Naive thymus-derived CD4-positive, alpha-beta T cell (primary cell): ENCODE results near the gene ANKH. TPM values are rescaled to one million over a fixed set of nuclear protein-coding genes. Genes with fewer than 3 reads are reported as not detected.
A peak's percentile ranks its signal among the peaks of the same experiment; 100 is the strongest.

Experiments used
- ATAC-seq: fragments of 150-1000 bp; cut with Tn5 transposase; 2 replicates; pipeline ENCODE4 v1.10.0; 2021; ENCODE audit warnings: mild to moderate bottlenecking, moderate library complexity
- CTCF ChIA-PET: fragments of 350-600 bp; sonication (Branson Sonifier 250); formaldehyde crosslinking; loops from one replicate; lab custom pipeline; 2021; ENCODE audit warnings: antibody characterized with exemption; lab: Charles Lee
- POLR2A ChIA-PET: fragments of 350-600 bp; sonication (Branson Sonifier 250); formaldehyde crosslinking; loops from one replicate; lab custom pipeline; 2021; ENCODE audit warnings: antibody characterized with exemption, inconsistent platforms; lab: Charles Lee
- DNase-seq, 9 donors: peaks; one replicate each; pipeline versions ENCODE4 v3.0.0 to v3.0.0-alpha.2; 2020 to 2022; ENCODE audit warnings: mixed read lengths in 1 of 9
- H3K27ac ChIP-seq: one replicate; pipeline ENCODE4 v1.7.0; 2013; ENCODE audit warnings: mild to moderate bottlenecking, low read depth, low read length, moderate library complexity
- H3K27me3 ChIP-seq, 2 donors: one replicate each; pipeline ENCODE4 v1.7.0; 2013; ENCODE audit warnings: low read length in 2 of 2, mild to moderate bottlenecking in 2 of 2, moderate library complexity in 2 of 2; ENCODE audit not compliant: control insufficient read depth in 2 of 2, insufficient read depth in 2 of 2
- H3K36me3 ChIP-seq, 3 experiments: 1 replicate in 2 of 3; 2 replicates in 1 of 3; pipeline ENCODE4 v1.7.0; 2013; ENCODE audit warnings: low read length in 3 of 3, mild to moderate bottlenecking in 3 of 3, moderate library complexity in 1 of 3; ENCODE audit not compliant: insufficient read depth in 3 of 3, control insufficient read depth in 2 of 3
- H3K4me1 ChIP-seq, 2 donors: one replicate each; pipeline ENCODE4 v1.7.0; 2013; ENCODE audit warnings: low read length in 2 of 2, mild to moderate bottlenecking in 2 of 2, moderate library complexity in 1 of 2; ENCODE audit not compliant: control insufficient read depth in 2 of 2, insufficient read depth in 2 of 2
- H3K4me3 ChIP-seq: 2 replicates; pipeline ENCODE4 v1.7.0; 2013; ENCODE audit warnings: mild to moderate bottlenecking, low read length
- H3K9me3 ChIP-seq, 3 experiments: 1 replicate in 2 of 3; 2 replicates in 1 of 3; pipeline ENCODE4 v1.7.0; 2013; ENCODE audit warnings: low read length in 3 of 3; ENCODE audit not compliant: control insufficient read depth in 2 of 3
- H3K27ac Mint-ChIP-seq, 9 donors: one replicate each; pipeline ENCODE4 v1.8.0; 2020 to 2022; ENCODE audit warnings: mixed read lengths in 9 of 9, mild to moderate bottlenecking in 8 of 9, moderate library complexity in 5 of 9, inconsistent platforms in 2 of 9
- H3K27me3 Mint-ChIP-seq, 5 donors: one replicate each; pipeline ENCODE4 v1.8.0; 2021 to 2022; ENCODE audit warnings: mixed read lengths in 5 of 5, mild to moderate bottlenecking in 1 of 5
- H3K36me3 Mint-ChIP-seq, 5 donors: one replicate each; pipeline ENCODE4 v1.8.0; 2020 to 2022; ENCODE audit warnings: mixed read lengths in 5 of 5, mild to moderate bottlenecking in 3 of 5, inconsistent platforms in 1 of 5
- H3K4me1 Mint-ChIP-seq, 7 donors: one replicate each; pipeline ENCODE4 v1.8.0; 2020 to 2022; ENCODE audit warnings: mixed read lengths in 7 of 7, mild to moderate bottlenecking in 3 of 7, inconsistent platforms in 1 of 7
- H3K4me3 Mint-ChIP-seq, 10 donors: one replicate each; pipeline ENCODE4 v1.8.0; 2020 to 2022; ENCODE audit warnings: mild to moderate bottlenecking in 10 of 10, mixed read lengths in 10 of 10, moderate library complexity in 6 of 10, inconsistent platforms in 2 of 10
- H3K9me3 Mint-ChIP-seq, 11 donors: one replicate each; pipeline ENCODE4 v1.8.0; 2020 to 2022; ENCODE audit warnings: mixed read lengths in 11 of 11, mild to moderate bottlenecking in 4 of 11, inconsistent platforms in 1 of 11, moderate library complexity in 1 of 11
- intact Hi-C, 2 donors: fragments of 100-400 bp; cut with micrococcal nuclease; formaldehyde crosslinking; loops; one replicate each; pipeline ENCODE4 v1.15.1; 2023
- polyA plus RNA-seq, 2 donors: library from polyadenylated mRNA; unstranded; fragments of 300-500 nt; fragmentation: Illumina TruSeq; gene quantifications; one replicate each; pipeline ENCODE4 v1.2.3, GENCODE V29; 2021
- total RNA-seq, 6 experiments: library from RNA in 5 of 6; stranded (reverse) in 5 of 6; gene quantifications; 1 replicate in 5 of 6; 2 replicates in 1 of 6; pipeline ENCODE4 v1.2.3 and lab custom pipeline; 2021 to 2026

ANKH gene
- total and polyA plus RNA-seq, 7 experiments from 2014 or later, result 35.9 to 190 (median 69.5) TPM

GRCh38 chr5:14742498-14742897, 129.1 kb downstream of the ANKH start:
- CTCF ChIA-PET, result interaction anchor here (0.6 kb wide), 2 partner anchors 59 to 97 kb away, joined by 3 to 4 read pairs; no protein-coding TSS in a partner anchor
- Mint-ChIP-seq H3K4me3 (peak overlapping the region in 4 of 10 donors; percentile 1 to 40 (median 12)), H3K4me1 (peaks cover 8 to 44% (median 34%) of the 10 kb centered on the region in 7 donors), H3K27ac (peak overlapping the region in 8 of 9 donors; percentile 29 to 91 (median 78)), H3K27me3 (no peaks in the 10 kb centered on the region), H3K36me3 (peaks cover 7 to 45% (median 13%) of the 10 kb centered on the region in 5 donors), H3K9me3 (no peaks in the 10 kb centered on the region)
- DNase-seq (no peak), ATAC-seq (no peak)
- H3K9me3 ChIP-seq, result no peaks in the 10 kb centered on the region
- H3K27me3 ChIP-seq, result no peaks in the 10 kb centered on the region
- no peak overlapping the region for H3K4me3 ChIP-seq
- POLR2A ChIA-PET, result interaction anchor here (1.4 kb wide), 1 partner anchor 127 kb away, joined by 3 read pairs; no protein-coding TSS in a partner anchor
- no peak overlapping the region for H3K27ac ChIP-seq
- intact Hi-C loops, result loop anchor here in 1 of 2 donors (5.0 kb wide), 1 partner anchor 55 kb away; no protein-coding TSS in a partner anchor
- H3K36me3 ChIP-seq, result peaks cover 0 to 76% (median 0%) of the 10 kb centered on the region in 3 experiments
- peaks cover 0 to 3% of the 10 kb centered on the region in 2 donors for H3K4me1 ChIP-seq

- intact Hi-C loops, result loop anchor here in 1 of 2 donors (5.0 kb wide), 1 partner anchor 55 kb away; no protein-coding TSS in a partner anchor
- POLR2A ChIA-PET, result no interaction called here
- Histone ChIP-seq H3K36me3 (peaks cover 0 to 75% (median 0%) of the 10 kb centered on the region in 3 experiments), H3K4me1 (peaks cover 0 to 3% of the 10 kb centered on the region in 2 donors), H3K27me3 (no peaks in the 10 kb centered on the region), H3K9me3 (no peaks in the 10 kb centered on the region), H3K27ac (no peak overlapping the region), H3K4me3 (no peak overlapping the region)
- Mint-ChIP-seq H3K4me3 (peak overlapping the region in 2 of 10 donors; percentile 1 to 3), H3K27ac (peak overlapping the region in 8 of 9 donors; percentile 29 to 91 (median 78)), H3K9me3 (no peaks in the 10 kb centered on the region), H3K36me3 (peaks cover 7 to 41% (median 13%) of the 10 kb centered on the region in 5 donors), H3K4me1 (peaks cover 8 to 44% (median 34%) of the 10 kb centered on the region in 7 donors), H3K27me3 (no peaks in the 10 kb centered on the region)
- CTCF ChIA-PET, result no interaction called here
- ATAC-seq, result peak; percentile 45
- DNase-seq, result peak in 7 of 9 donors; percentile 17 to 73 (median 47)
These were observed 129.7 kb downstream of the ANKH start for GRCh38 chr5:14741801-14742440.

GRCh38 chr5:14741131-14741530, 130.4 kb downstream of the ANKH start:
- peaks cover 8 to 44% (median 14%) of the 10 kb centered on the region in 5 donors for H3K36me3 Mint-ChIP-seq
- ChIA-PET CTCF (no interaction called here), POLR2A (no interaction called here)
- no peak for ATAC-seq
- H3K9me3 Mint-ChIP-seq, result no peaks in the 10 kb centered on the region
- no peak overlapping the region for H3K27ac ChIP-seq
- H3K4me3 Mint-ChIP-seq, result no peak overlapping the region
- H3K9me3 ChIP-seq, result no peaks in the 10 kb centered on the region
- peak overlapping the region in 8 of 9 donors; percentile 29 to 91 (median 78) for H3K27ac Mint-ChIP-seq
- DNase-seq, result no peak
- H3K4me1 Mint-ChIP-seq, result peaks cover 11 to 44% (median 34%) of the 10 kb centered on the region in 7 donors
- no peaks in the 10 kb centered on the region for H3K27me3 Mint-ChIP-seq
- no peak overlapping the region for H3K4me3 ChIP-seq
- no peaks in the 10 kb centered on the region for H3K27me3 ChIP-seq
- peaks cover 0 to 3% of the 10 kb centered on the region in 2 donors for H3K4me1 ChIP-seq
- intact Hi-C loops, result loop anchor here in 1 of 2 donors (5.0 kb wide), 1 partner anchor 54 kb away; no protein-coding TSS in a partner anchor
- H3K36me3 ChIP-seq, result peaks cover 0 to 72% (median 0%) of the 10 kb centered on the region in 3 experiments

GRCh38 chr5:14739981-14740380, 131.6 kb downstream of the ANKH start:
- Mint-ChIP-seq H3K27ac (peak overlapping the region in 1 of 9 donors; percentile 12), H3K36me3 (peaks cover 6 to 37% (median 10%) of the 10 kb centered on the region in 5 donors)

GRCh38 chr5:14739538-14739937, 132.0 kb downstream of the ANKH start:
- DNase-seq, result no peak
- Histone ChIP-seq H3K27ac (no peak overlapping the region), H3K9me3 (no peaks in the 10 kb centered on the region), H3K27me3 (no peaks in the 10 kb centered on the region), H3K4me3 (no peak overlapping the region), H3K4me1 (no peaks in the 10 kb centered on the region), H3K36me3 (peaks cover 0 to 65% (median 0%) of the 10 kb centered on the region in 3 experiments)
- no peaks in the 10 kb centered on the region for H3K9me3 Mint-ChIP-seq
- peak; percentile 36 for ATAC-seq
- H3K4me1 Mint-ChIP-seq, result peaks cover 11 to 30% (median 26%) of the 10 kb centered on the region in 7 donors
- ChIA-PET CTCF (no interaction called here), POLR2A (no interaction called here)
- H3K4me3 Mint-ChIP-seq, result no peak overlapping the region
- peaks cover 6 to 41% (median 11%) of the 10 kb centered on the region in 5 donors for H3K36me3 Mint-ChIP-seq
- intact Hi-C loops, result no loop called here
- H3K27me3 Mint-ChIP-seq, result no peaks in the 10 kb centered on the region
- H3K27ac Mint-ChIP-seq, result no peak overlapping the region

More at GRCh38 chr5:14739981-14740380, 131.6 kb downstream of the ANKH start:
- intact Hi-C loops, result loop anchor here in 1 of 2 donors (5.0 kb wide), 1 partner anchor 53 kb away; no protein-coding TSS in a partner anchor
- Histone ChIP-seq H3K27ac (no peak overlapping the region), H3K4me3 (no peak overlapping the region), H3K36me3 (peaks cover 0 to 68% (median 0%) of the 10 kb centered on the region in 3 experiments), H3K27me3 (no peaks in the 10 kb centered on the region), H3K4me1 (no peaks in the 10 kb centered on the region), H3K9me3 (no peaks in the 10 kb centered on the region)
- no peak for DNase-seq
- Mint-ChIP-seq H3K4me1 (peaks cover 11 to 32% (median 27%) of the 10 kb centered on the region in 7 donors), H3K4me3 (no peak overlapping the region), H3K27me3 (no peaks in the 10 kb centered on the region), H3K9me3 (no peaks in the 10 kb centered on the region)
- POLR2A ChIA-PET, result no interaction called here
- ATAC-seq, result no peak
- CTCF ChIA-PET, result no interaction called here

GRCh38 chr5:14738050-14738449, 133.5 kb downstream of the ANKH start:
- Mint-ChIP-seq H3K36me3 (peaks cover 6 to 49% (median 10%) of the 10 kb centered on the region in 5 donors), H3K9me3 (no peaks in the 10 kb centered on the region), H3K4me1 (peaks cover 9 to 26% (median 20%) of the 10 kb centered on the region in 7 donors), H3K27me3 (no peaks in the 10 kb centered on the region), H3K27ac (peak overlapping the region in 1 of 9 donors; percentile 5), H3K4me3 (no peak overlapping the region)
- no peaks in the 10 kb centered on the region for H3K4me1 ChIP-seq
- H3K4me3 ChIP-seq, result no peak overlapping the region
- no peak overlapping the region for H3K27ac ChIP-seq
- ATAC-seq (no peak), DNase-seq (no peak)
- CTCF ChIA-PET, result interaction anchor here (1.2 kb wide), 1 partner anchor 10 kb away, joined by 5 read pairs; no protein-coding TSS in a partner anchor
- peaks cover 0 to 73% (median 0%) of the 10 kb centered on the region in 3 experiments for H3K36me3 ChIP-seq
- intact Hi-C loops, result no loop called here
- no peaks in the 10 kb centered on the region for H3K27me3 ChIP-seq
- POLR2A ChIA-PET, result no interaction called here
- H3K9me3 ChIP-seq, result no peaks in the 10 kb centered on the region
